H1 (cell line): ENCODE results near the gene SPAAR. TPM values are rescaled to one million over a fixed set of nuclear protein-coding genes. Genes with fewer than 3 reads are reported as not detected.
A peak's percentile ranks its signal among the peaks of the same experiment; 100 is the strongest.

Experiments used
- BRCA1 ChIP-seq: IDR thresholded peaks from 2 replicates; pipeline ENCODE4 v1.6.1; 2012; ENCODE audit warnings: low read depth, low read length, improper control_type of control experiment
- RAD21 ChIP-seq, 2 experiments: IDR thresholded peaks in 1 of 2; conservative IDR thresholded peaks in 1 of 2; 2 replicates each; pipeline ENCODE4 v1.6.1; 2011; ENCODE audit warnings: low read depth in 2 of 2, low read length in 2 of 2, improper control_type of control experiment in 1 of 2, inconsistent platforms in 1 of 2, mild to moderate bottlenecking in 1 of 2, moderate library complexity in 1 of 2
- TAF7 ChIP-seq: optimal IDR thresholded peaks from 2 replicates; pipeline ENCODE3; 2011; ENCODE audit warnings: low read depth, mild to moderate bottlenecking, inconsistent platforms, low read length, moderate library complexity, borderline replicate concordance
- polyA plus RNA-seq, 7 experiments: library from polyadenylated mRNA; depleted of rRNA in 3 of 7; stranded (reverse) in 5 of 7; unstranded in 2 of 7; fragments of >200 nt in 5 of 7; fragments of 200-250 nt in 2 of 7; gene quantifications; 1 replicate in 5 of 7; 2 replicates in 1 of 7; 4 replicates in 1 of 7; pipeline versions ENCODE4 v1.2.1 to v1.2.3, GENCODE V29; 2011 to 2013; ENCODE audit warnings: missing spikeins in 2 of 7, mixed read lengths in 2 of 7
- total RNA-seq: library from RNA; stranded (reverse); fragmentation: NEBNext Ultra II Directional; extraction: Animal tissue kit (Norgen Biotek cat#: 25700); gene quantifications from 2 replicates; pipeline ENCODE4 v1.2.1, GENCODE V29; 2021

SPAAR gene
- total and polyA plus RNA-seq, 2 of the 8 experiments (the other 6 are each of a cell fraction or from before 2014, with no cell fraction given) = 0.27 TPM; not detected in 1

- TF ChIP-seq RAD21 (IDR thresholded peaks at IDR 0.05 in 1 of 2, conservative IDR thresholded peaks at IDR 0.05 in 1 of 2; ENCODE audit: low read depth in 2 of 2, low read length in 2 of 2) (peak; percentile 52 to 67), TAF7 (no peak), BRCA1 (no peak)
Observed at GRCh38 chr9:35945341-35946018, 36.2 kb downstream of the SPAAR start (continued).
